Measurements from ENCODE around the gene PBLD.
"Not testable (repeated sequence)": the region's sequence is repeated elsewhere in the genome, so short reads cannot be mapped to it uniquely, and the experiment has no call there.

Gene PBLD

DNA sequence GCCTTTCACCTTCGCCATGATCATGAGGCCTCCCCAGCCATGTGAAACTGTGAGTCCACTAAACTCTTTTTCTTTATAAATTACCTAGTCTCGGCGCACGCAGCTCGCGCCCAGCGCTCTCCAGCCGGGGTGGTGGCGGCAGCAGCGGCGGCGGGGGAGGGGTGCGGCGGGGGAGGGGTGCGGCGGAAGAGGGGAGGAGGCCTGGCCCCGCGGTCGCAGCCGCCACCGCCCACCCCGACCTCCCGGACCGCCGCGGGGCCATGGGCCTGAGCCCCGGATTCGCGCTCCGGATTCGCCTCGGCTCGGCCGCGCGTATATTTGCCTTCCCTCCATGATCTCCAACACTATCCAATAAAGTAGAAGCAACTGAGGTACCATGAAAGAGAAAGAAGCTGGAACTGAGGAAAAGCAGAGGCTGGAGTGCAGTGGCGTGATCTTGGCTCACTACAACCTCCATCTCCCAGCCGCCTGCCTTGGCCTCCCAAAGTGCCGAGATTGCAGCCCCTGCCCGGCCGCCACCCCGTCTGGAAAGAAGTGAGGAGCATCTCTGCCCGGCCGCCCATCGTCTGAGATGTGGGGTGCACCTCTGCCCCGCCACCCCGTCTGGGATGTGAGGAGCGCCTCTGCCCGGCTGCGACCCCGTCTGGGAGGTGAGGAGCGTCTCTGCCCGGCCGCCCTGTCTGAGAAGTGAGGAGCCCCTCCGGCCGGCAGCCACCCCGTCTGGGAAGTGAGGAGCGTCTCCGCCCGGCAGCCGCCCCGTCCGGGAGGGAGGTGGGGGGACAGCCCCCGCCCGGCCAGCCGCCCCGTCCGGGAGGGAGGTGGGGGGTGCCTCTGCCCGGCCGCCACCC, 53.6 kb downstream of the PBLD start:
- not testable (repeated sequence) for DNase-seq (ENCODE audit: low read depth in 2 of 2)

DNA sequence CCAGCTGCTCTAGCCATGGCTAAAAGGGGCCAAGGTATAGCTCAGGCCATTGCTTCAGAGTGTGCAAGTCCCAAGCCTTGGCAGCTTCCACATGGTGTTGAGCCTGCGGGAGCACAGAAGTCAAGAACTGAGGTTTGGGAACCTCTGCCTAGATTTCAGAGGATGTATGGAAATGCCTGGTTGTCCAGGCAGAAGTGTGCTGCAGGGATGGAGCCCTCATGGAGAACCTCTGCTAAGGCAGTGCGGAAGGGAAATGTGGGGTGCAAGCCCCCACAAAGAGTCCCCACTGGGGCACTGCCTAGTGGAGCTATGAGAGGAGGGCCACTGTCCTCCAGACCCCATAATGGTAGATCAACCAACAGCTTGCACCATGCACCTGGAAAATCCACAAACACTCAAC, 54.9 kb downstream of the PBLD start:
- DNase-seq (ENCODE audit: low read depth in 2 of 2): not testable (repeated sequence)

DNA sequence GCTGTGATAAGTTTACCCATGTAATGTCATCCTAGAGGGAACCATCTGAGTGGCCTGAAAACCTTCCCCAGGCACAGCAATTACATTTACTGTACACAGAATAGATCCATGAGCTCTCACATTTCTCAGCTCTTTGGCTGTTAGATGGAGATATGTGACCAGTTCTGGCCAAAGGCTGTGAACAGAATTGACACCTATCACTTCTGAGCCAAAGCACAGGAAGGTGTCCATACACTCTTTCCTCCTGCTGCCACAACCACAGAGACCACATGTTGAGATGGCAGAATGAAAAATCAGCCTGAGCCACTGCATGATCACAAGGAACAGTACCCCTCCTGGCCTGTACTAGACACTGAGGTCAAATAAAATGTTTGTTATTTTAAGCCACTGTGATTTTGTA, 56.5 kb downstream of the PBLD start:
- no peak for DNase-seq (ENCODE audit: low read depth in 2 of 2)

DNA sequence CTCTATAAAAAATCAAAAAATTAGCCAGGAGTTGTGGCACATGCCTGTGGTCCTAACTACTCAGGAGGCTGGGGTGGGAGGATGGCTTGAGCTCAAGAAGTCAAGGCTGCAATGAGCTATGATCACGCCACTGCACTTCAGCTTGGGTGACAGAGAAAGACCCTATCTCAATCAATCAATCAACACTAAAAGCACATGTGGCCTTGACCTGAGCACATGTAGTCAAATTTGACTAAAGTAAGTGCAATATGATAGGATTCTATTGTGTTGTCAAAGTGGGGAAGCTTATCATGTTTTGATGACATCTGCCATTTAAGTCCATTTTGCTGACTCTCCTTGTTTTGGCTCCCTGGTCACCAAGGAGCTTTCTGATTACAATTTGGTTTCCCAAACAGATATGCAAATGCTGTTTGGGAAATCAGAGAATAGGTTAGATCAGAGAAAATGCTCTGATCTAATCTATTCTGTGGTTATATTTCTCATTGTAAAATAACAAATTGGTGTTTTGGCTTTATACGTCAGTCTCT, 57.1 kb downstream of the PBLD start:
- no peak for DNase-seq (ENCODE audit: low read depth in 2 of 2)

DNA sequence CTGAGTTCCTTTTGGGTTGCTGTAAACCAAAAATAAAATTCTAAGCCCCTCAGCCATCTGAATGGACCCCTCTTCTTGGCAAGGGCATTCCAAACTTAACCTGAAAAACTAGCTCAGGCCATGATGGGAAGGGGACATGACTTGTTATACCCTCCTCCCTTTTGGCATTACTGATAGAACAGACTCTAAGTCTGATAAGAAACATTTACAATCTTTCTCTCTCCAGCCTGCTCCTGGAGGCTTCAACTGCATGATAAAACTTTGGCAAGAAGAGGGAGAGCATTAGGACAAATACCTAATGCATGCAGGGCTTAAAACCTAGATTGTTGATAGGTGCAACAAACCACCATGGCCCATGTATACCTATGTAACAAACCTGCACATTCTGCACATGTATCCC, 59.9 kb downstream of the PBLD start:
- no peak for DNase-seq (ENCODE audit: low read depth in 2 of 2)

DNA sequence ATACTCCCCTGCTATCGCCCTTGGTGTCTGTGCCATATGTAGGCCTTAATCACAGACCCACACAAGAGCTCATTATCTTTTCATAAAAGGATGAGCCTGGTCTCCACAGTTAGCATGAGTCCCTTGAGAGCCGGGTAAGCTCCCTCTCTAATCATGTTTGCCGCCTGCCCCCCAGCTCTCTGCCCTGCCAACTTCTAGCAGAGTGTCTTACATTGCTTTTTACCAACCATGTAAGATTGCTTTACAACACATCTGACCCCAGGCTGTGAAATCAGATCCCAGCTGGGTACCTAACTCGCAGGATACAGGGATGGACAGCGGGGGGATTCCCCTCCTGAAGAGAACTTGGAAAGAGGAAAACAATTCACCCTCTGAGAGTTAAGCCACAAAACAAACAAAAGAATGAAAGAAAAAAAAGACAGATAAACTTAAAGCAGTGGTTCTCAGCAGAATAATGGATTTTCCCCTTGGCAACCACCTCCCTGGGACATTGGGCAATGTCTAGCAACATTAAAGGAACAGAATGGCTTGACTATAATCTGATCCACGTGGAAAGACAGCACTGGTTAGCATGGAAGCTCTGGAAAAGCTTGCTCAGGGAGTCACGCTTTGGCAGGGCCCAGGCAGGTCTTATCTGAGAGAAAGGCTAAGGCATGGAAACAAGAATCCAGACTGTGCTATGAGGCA, 61.4 kb downstream of the PBLD start:
- DNase-seq (ENCODE audit: low read depth in 2 of 2): no peak

DNA sequence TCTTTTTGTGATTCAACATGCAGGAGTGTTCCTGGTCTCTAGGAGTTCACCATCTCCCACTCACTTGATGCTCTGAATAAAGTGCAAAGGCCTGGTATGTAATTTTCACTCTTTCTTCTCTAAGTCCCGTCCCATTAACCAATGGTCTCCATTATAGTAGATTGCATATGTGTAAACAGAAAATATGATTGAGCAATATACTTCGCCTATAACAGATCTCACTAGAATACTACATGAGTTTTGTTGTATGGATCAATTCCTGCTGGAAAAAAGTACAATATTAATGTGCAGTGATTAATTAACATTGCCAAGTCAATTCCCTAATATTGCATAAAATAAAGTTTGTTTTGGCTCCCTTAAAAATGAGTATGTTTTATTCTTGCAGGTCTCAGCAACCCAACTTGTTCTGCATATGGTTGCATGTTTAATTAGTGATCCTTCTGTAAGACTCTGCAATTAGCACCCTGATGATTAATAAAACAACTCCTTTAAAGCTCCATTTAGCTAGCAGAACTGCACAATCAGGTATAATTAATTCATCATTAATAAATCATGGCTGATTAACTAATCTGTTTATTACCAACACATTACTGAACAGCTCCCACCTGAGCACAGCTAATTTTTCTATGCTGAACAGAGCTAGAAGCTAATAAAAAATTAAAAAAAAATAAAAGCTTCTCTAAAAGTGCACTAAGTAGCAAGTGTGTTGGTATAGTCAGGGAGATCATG, 63.0 kb downstream of the PBLD start:
- DNase-seq (ENCODE audit: low read depth in 2 of 2): no peak

DNA sequence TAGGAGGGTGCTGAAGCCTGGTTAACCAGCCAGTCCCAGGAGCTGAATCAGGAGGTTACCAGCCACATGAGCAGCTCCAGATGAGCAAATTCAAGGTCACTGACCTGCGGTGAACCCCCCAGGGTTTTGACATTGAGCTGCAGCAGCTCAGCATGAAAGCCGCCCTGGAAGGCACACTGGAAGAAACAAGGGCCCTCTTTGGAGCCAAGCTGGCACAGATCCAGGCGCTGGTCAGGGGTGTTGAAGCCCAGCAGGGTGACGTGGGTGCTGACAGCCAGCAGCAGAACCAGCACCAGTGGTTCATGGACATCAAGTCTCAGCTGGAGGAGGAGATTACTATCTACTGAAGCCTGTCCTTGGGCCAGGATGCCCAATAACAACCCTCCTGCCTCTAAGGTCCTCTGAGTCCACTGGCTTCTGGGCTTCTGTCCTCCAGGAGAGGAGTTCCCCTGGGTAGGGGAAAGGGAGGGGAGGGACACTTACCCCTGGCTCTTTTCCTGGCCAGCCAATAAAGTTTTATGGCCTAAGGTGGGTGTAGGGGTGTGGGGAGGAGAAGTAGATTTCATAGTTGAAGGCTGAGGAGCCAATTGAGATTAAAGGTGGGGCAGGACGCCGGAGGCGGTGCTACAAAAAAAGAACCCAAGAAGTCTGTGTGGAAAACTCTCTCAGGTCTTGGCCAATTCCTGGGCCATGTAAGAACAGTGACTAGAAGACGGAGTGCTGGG, 71.4 kb downstream of the PBLD start:
- DNase-seq (ENCODE audit: low read depth in 2 of 2): no peak

DNA sequence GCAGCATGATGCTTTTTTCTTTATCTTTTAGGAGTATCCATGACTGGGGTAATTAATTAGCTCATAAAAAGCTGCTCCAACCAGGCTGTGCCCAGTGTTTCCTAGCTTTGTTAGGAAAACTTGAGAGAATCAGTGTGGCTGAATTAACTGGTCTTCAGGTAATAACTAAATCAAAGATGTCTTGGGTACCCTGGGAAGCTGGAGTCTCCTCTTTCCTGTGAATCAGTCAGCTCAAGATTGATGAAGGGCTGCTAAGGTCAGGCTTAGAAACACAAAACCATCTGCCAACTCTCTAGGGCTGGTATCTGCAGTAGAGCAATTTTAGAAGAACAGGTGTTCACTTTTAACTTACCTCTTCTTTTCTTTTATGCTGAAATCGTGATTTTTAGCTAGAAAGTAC, 79.4 kb downstream of the PBLD start:
- DNase-seq (ENCODE audit: low read depth in 2 of 2): no peak

DNA sequence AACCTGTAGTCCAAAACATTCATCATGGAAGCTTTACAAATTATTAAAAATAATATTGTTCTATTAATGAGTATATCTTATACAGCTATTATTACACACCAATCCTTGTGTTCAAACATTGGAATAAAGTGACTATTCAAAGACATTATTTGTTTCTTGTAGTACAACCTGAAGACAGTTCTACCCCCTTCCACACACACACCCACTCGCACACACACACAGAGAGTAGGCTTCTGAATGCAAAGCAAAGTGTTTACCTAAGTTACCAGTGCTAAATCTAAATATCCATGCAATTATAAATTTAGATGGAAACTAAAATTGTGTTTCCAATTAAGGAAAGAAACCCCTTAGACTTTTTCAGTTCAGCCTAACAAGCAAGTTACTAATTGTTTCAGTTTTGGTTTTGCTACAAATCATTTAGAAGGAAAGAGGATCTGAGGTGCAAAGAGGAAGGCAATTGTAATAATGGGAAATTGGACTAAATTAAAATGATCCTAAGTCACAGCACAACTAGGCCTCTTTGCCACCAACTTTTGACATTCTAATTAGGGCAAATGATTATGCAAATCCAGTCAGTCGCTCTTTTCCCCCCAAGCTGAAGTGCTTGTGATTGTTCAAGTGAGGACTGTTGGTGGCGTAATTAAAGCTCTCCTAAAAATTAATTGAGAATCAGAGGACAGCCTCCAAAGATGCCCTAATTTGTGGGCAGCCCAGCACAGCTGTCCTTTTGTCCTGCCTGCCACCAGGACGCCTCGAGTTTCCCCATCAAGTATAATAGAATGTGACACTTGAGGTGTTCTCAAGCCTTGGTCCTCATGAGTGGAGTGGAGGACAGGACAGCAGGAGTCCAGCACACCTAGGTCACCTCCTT, 80.9 kb downstream of the PBLD start:
- no peak for DNase-seq (ENCODE audit: low read depth in 2 of 2)

DNA sequence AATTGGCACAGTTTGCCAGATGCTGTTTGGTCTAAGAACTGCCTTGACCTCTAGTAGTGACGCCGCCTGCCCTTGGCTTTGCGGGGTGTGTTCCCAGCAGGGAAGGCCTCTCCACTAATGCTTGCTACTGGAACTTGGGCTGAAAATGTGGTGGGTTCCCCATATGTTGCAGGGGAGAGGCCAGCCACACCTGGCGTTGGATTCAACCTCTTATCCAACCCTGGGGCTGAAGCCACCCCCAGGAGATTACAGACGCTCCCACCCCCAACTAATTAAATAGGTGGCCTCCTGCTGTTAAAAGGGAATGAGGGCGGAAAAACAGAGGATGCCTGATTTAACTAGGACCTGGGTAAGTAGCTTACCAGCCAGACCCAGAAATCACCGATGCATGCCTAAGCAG, 81.6 kb downstream of the PBLD start:
- no peak for DNase-seq (ENCODE audit: low read depth in 2 of 2)

DNA sequence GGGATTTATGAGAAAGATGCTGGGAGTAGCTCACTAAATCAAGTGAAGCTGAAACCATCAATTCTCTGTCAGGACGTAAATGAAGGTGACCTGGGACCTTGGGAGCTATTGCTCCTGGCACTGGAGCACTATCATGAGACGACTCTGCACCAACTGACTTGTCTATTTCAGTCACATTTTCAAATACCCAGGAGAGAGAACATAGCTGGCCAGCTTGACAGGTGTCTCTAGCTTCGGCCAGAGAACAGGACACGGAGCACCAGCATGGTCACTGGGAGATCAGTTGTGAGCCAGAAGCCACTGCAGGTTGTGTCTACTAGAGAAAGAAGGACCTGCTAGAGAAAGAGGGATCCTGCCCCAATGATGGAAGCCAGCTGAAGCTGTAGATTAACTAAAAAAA, 83.4 kb downstream of the PBLD start:
- DNase-seq (ENCODE audit: low read depth in 2 of 2): no peak

DNA sequence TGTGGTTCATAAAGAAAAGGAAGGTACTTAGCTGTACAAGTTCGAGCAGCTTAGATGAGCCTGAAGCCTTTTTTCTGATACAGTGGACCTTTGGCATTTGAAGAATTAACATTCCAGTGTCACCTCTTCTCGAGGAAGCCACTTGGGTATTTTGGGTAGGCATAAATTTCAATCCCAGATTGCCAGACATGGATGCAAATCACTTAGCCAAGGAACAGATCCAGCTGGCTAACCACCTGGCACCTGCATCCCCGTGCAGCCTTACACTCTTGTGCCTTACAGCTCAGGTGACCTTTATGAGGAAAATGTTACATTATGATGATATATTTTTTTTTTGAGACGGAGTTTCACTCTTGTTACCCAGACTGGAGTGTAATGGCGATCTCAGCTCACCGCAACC, 84.8 kb downstream of the PBLD start:
- DNase-seq (ENCODE audit: low read depth in 2 of 2): no peak

DNA sequence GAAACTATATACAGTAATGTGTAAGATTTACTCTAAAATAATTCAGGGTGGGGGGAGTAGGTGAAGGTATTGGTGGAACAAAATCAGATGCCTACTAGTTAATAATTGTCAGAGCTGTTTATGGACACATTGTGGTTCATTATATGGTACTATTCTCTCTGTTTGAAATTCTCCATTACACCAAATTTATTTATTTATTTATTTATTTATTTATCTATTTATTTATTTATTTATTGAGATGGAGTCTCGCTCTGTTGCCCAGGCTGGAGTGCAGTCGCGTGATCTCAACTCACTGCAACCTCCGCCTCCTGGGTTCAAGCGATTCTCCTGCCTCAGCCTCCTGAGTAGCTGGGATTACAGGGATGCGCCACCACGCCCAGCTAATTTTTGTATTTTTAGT, 86.3 kb downstream of the PBLD start:
- DNase-seq (ENCODE audit: low read depth in 2 of 2): not testable (repeated sequence)

DNA sequence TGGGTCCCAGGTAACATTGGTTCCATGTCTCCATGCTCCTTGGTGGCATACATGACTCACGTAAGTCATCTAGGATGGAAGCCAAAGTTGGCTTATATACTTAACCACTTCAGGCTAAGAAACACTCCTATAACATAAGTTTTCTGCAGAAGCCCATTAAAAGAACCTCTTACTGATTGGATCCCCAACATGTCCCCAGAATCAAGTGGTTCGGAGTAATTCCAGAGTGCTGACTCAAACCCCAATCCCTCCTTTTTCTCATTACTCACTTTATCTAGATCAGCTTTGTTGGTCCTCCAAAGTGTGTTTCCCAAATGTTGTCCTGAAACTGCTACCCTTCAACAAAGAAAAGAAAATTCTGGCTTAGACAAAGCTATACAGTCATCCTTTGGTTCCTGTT, 90.7 kb downstream of the PBLD start:
- DNase-seq (ENCODE audit: low read depth in 2 of 2): no peak

DNA sequence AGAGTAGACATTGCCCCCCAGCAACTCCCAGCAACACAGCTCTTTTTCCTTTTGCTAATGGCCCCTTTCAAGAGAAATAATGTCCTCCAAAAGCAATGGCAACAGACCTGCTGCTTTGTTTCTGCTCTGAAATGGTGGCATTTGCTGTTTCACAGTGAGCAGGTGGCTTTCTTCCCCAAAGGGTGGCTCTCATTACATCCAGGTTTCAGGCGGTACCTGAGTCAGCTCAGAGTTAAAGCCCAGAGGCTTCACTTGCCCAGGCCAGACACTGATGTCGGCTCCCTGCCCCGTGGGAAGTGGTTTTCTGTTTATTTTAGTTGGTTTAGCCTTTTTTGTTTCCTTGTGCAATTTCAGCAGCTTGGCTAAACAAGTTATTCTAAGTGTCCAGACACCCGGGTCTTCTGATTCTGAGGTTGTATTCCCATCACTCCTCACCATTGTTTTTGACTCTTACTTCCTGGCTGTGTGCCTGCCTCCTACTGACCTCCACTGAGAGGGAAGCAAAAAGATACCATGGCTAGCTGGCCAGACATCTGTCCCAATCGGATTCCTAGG, 93.1 kb downstream of the PBLD start:
- no peak for DNase-seq (ENCODE audit: low read depth in 2 of 2)

DNA sequence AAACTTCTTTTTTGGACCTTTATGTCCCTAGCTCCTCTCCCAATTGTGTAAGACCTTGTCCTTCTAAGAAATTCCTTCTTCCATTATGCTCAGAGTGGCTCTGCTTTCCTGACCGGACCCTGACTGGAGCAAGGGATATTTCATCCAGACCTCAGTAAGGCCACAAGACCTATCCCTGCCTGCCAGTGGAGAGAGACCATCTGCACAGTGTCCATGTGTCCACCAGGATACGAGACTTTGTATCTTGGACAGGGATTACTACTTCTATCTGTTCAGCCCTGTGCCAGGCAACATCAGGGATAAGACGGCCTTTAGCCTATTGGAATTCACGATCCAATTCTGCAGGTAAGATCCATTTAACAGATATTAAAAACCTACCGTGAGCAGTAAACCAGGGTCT, 93.7 kb downstream of the PBLD start:
- no peak for DNase-seq (ENCODE audit: low read depth in 2 of 2)

DNA sequence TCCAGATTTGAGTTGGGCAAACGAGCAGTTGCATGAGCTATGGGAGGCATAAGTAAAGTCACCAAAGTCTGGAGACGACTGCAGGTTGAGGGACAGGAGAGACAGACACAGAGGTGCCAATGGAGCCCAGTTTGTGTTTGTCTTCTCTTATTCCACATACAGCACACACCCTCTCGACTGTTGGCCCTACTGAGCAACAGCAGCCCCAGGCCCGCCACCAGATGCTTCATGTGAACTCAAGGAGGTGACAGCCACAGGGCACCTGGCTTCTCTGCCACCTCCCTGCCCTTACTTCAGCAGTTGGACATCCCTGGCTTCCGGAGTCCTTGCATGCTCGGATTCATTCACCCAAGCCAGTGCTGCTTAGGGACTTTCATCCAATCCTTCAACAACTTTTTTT, 94.4 kb downstream of the PBLD start:
- no peak for DNase-seq (ENCODE audit: low read depth in 2 of 2)

DNA sequence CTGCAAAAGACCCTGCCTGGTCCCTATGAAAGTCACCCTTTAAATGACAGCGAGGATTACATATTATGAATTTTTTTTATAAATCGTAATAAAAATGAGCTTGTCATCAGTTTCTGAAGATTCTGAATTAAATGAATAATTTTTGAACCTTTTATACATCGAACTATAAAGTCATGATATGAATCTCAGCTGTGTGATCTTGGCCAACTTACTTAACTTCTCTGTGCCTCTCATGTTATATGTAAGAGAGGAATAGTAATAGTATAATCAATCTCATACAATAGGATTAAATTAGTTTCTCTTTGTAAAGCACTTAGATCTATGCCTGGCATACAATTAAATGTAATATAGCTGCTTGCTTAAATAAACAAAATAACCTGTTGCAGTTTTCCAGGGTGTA, 95.6 kb downstream of the PBLD start:
- no peak for DNase-seq (ENCODE audit: low read depth in 2 of 2)

DNA sequence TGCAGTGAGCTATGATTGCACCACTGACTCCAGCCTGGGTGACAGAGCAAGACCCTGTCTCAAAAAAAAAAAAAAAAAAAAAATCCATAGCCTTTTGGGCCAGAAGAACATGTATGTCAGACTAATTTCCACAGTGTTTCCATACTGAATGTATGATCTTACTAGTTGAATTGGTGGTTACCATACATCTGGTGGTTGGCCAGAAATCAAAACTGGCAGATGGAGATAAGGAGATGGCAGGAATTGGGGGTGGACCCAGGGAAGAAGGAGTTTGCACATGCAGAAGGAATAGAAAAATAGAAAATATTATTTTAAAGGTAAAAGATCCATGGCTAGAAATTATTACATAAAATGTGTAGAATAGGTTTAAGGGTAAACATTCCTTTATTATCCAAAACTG, 97.1 kb downstream of the PBLD start:
- DNase-seq (ENCODE audit: low read depth in 2 of 2): no peak

DNA sequence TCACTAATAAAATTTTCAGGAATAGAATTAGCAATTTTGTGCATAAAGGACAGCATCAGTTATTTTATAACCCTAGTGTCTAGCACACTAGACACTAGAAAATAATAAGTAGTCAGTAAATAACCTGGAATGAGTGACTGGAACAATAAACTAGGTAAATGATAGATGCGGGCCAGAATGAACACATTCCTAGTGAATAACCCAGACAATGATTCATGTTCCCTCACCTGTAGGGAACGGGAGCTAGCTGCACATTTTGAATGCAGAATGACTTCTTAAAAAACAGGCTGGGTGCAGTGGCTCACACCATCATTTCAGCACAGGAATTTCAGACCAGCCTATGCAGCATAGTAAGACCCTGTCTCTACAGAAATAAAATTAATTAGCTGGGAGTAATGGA, 97.6 kb downstream of the PBLD start:
- no peak for DNase-seq (ENCODE audit: low read depth in 2 of 2)
